Cerebellar nuclear complex (tissue), 1 donor: ENCODE measurements around the gene NTF4.

Experiments used
- DNase-seq, 2 experiments: peaks; one replicate each; lab custom pipeline; 2025; lab: John Stamatoyannopoulos, UW

NTF4 gene

GRCh38 chr19:49091391-49092038, 26.9 kb upstream of the NTF4 start:
- DNase-seq: no peak

GRCh38 chr19:49086296-49086695, 21.7 kb upstream of the NTF4 start:
- no peak for DNase-seq

- no peak for DNase-seq
These were observed 21.2 kb upstream of the NTF4 start for GRCh38 chr19:49085868-49086232.

- DNase-seq: peak; percentile 62 to 93
These were observed 20.6 kb upstream of the NTF4 start, which contains the start of gene SNRNP70 for GRCh38 chr19:49085020-49085867. Gene SNRNP70, plus strand, starts transcription at chr19:49085451. Its CDS starts 964 bp downstream, at chr19:49086415.

GRCh38 chr19:49084206-49085019, 19.8 kb upstream of the NTF4 start:
- DNase-seq: no peak

GRCh38 chr19:49081273-49081672, 16.7 kb upstream of the NTF4 start:
- no peak for DNase-seq

- no peak for DNase-seq
These were observed 15.8 kb upstream of the NTF4 start for GRCh38 chr19:49080392-49080791.

- peak in 1 of 2 experiments; percentile 14 for DNase-seq
These were observed 10.3 kb upstream of the NTF4 start for GRCh38 chr19:49074869-49075268.

GRCh38 chr19:49073514-49074378, 9.1 kb upstream of the NTF4 start:
- no peak for DNase-seq

- DNase-seq: no peak
These were observed 7.4 kb upstream of the NTF4 start for GRCh38 chr19:49071860-49072547.

GRCh38 chr19:49070416-49070815, 5.8 kb upstream of the NTF4 start:
- no peak for DNase-seq

GRCh38 chr19:49069026-49069425, 4.4 kb upstream of the NTF4 start:
- DNase-seq: no peak

GRCh38 chr19:49067554-49067953, 2.9 kb upstream of the NTF4 start:
- no peak for DNase-seq

GRCh38 chr19:49065905-49066512, 1.4 kb upstream of the NTF4 start:
- no peak for DNase-seq

- DNase-seq: no peak
These were observed 489 bp downstream of the NTF4 start for GRCh38 chr19:49064029-49064629.

GRCh38 chr19:49061445-49061844, 3.2 kb downstream of the NTF4 start:
- no peak for DNase-seq

GRCh38 chr19:49061000-49061399, 3.6 kb downstream of the NTF4 start:
- no peak for DNase-seq

GRCh38 chr19:49059053-49059452, 5.6 kb downstream of the NTF4 start:
- DNase-seq: no peak

GRCh38 chr19:49058562-49058961, 6.1 kb downstream of the NTF4 start:
- no peak for DNase-seq

GRCh38 chr19:49057636-49058234, 6.9 kb downstream of the NTF4 start, which contains the start of gene CGB7:
Gene CGB7, minus strand, starts transcription at chr19:49057749. Its CDS starts 2,374 bp downstream, at chr19:49055375.
- no peak for DNase-seq
